Measurements from ENCODE around the gene LMX1B.

- TF ChIP-seq CTCF (optimal IDR thresholded peaks at IDR 0.05 in 1 of 3, IDR thresholded peaks at IDR 0.05 in 1 of 3, conservative IDR thresholded peaks at IDR 0.05 in 1 of 3; ENCODE audit: extremely low read depth in 1 of 3, insufficient read depth in 2 of 3, low read length in 3 of 3): no peak
- no peak for TF ChIP-seq EZH2 (IDR thresholded peaks at IDR 0.05; ENCODE audit: low read length)
Observed at GRCh38 chr9:126696401-126697145, 82.8 kb downstream of the LMX1B start.
